ENCODE data around the gene TSPAN4.

TSPAN4 gene

DNA sequence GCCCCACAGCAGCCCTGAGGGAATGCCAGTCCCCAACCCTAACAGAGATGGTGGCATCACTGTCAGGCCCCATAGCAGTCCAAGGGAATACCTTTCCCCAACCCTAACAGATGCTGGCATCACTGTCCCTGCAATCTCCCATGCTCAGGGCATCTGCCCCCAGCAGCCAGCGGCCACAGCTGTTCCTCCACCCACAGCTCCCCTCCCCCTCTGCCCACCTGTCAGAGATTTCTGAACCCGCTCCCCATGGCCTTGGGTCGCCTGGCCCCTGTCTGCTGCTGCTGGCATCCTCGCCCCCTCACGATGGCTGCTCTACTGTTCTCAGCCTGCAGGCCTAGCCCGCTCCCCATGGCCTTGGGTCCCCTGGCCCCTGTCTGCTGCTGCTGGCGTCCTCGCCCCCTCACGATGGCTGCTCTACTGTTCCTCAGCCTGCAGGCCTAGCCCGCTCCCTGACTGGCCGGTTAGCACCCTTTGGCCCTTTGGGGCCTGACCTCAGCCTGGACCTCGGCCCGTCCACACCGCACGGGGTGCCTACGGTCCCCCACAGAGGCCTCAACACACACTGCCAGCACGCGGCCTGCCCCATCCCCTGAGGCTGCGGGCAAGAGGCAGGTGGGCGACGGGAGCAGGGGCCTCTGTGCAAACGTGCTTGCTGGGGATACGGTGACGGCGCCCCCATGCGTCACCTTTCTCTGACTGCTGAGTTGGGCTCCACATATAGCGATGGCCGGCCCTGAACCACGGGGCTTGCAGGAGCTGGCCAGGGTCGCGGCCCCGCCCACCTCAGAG lies 47.2 kb downstream of the TSPAN4 start (continued):
- TF ChIP-seq, protein P1, sequence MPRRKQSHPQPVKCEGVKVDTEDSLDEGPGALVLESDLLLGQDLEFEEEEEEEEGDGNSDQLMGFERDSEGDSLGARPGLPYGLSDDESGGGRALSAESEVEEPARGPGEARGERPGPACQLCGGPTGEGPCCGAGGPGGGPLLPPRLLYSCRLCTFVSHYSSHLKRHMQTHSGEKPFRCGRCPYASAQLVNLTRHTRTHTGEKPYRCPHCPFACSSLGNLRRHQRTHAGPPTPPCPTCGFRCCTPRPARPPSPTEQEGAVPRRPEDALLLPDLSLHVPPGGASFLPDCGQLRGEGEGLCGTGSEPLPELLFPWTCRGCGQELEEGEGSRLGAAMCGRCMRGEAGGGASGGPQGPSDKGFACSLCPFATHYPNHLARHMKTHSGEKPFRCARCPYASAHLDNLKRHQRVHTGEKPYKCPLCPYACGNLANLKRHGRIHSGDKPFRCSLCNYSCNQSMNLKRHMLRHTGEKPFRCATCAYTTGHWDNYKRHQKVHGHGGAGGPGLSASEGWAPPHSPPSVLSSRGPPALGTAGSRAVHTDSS (tag by site-specific recombination; IDR thresholded peaks at IDR 0.05): no peak
- no peak for TF ChIP-seq ZNF132 (tag by site-specific recombination; IDR thresholded peaks at IDR 0.05; ENCODE audit: borderline replicate concordance)
- TF ChIP-seq, protein P2, sequence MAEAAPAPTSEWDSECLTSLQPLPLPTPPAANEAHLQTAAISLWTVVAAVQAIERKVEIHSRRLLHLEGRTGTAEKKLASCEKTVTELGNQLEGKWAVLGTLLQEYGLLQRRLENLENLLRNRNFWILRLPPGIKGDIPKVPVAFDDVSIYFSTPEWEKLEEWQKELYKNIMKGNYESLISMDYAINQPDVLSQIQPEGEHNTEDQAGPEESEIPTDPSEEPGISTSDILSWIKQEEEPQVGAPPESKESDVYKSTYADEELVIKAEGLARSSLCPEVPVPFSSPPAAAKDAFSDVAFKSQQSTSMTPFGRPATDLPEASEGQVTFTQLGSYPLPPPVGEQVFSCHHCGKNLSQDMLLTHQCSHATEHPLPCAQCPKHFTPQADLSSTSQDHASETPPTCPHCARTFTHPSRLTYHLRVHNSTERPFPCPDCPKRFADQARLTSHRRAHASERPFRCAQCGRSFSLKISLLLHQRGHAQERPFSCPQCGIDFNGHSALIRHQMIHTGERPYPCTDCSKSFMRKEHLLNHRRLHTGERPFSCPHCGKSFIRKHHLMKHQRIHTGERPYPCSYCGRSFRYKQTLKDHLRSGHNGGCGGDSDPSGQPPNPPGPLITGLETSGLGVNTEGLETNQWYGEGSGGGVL (tag by site-specific recombination; IDR thresholded peaks at IDR 0.05): no peak

DNA sequence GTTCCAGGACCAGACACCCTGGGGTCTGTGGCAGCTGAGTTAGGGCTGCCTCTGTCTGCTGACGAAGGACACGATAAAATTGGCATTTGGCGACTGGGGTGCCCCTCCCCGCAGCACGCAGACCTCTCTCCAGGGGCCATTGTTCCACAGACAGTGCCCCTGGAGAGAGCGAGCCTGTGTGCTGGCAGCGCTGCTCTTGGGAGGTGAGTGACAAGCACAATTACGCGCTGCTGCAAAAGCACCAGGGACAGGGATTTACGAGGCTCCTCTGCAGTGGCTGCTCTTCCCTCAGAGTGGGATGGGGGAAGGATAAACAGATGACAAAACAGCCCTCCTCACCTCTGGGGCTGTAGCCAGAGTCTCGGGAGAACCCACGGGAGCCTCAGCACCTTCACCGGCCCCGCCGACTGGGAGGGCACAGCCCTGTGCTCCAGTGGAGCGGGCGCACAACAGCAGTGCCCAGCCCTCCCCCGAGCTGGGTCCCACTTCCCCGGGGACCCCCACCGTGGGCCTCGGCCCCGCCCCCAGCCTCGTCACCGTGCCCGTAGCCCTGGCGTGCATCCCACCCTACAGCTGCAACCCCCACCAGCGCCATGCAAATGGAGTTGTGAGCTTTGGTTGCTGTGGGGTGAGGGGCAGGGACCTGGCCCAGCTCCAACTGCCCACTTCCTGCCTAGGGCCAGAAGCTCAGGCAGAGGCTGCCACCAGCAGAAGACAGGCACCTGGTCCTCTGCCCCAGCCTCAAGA lies 48.3 kb downstream of the TSPAN4 start:
- Histone ChIP-seq H3K4me1 (ENCODE audit: control insufficient read depth, insufficient read depth, low read length) (no peaks in the 10 kb centered on the region), H3K27ac (ENCODE audit: extremely low read depth, low read depth, low read length) (no peak overlapping the region), H3K4me3 (ENCODE audit: low read depth, low read length) (no peak overlapping the region), H3K9me3 (ENCODE audit: control insufficient read depth, insufficient read depth, low read depth, low read length) (no peaks in the 10 kb centered on the region), H3K36me3 (ENCODE audit: control insufficient read depth in 2 of 2, insufficient read depth in 1 of 2, low read length in 2 of 2) (peaks cover 0 to 62% of the 10 kb centered on the region in 2 experiments; a peak in 1 of 3 replicates)
- ChIA-PET POLR2A (interaction anchor here (0.6 kb wide), 2 partner anchors 25 to 60 kb away, joined by 4 read pairs; no protein-coding TSS in a partner anchor), CTCF (no interaction called here)
- TF ChIP-seq ZNF785 (tag by site-specific recombination; IDR thresholded peaks at IDR 0.05): no peak
- TF ChIP-seq ZNF514 (tag by site-specific recombination; IDR thresholded peaks at IDR 0.05): no peak
- TF ChIP-seq ZNF544 (tag by site-specific recombination; IDR thresholded peaks at IDR 0.05): no peak
- no peak for TF ChIP-seq ZNF510 (tag by site-specific recombination; IDR thresholded peaks at IDR 0.05; ENCODE audit: insufficient replicate concordance)
- TF ChIP-seq ZNF48 (tag by site-specific recombination; IDR thresholded peaks at IDR 0.05): no peak
- TF ChIP-seq OSR2 (tag by site-specific recombination; IDR thresholded peaks at IDR 0.05): no peak
- no peak for TF ChIP-seq ZNF626 (tag by site-specific recombination; IDR thresholded peaks at IDR 0.05)
- TF ChIP-seq ZNF621 (tag by site-specific recombination; IDR thresholded peaks at IDR 0.05): no peak
- TF ChIP-seq ZSCAN30 (tag by site-specific recombination; IDR thresholded peaks at IDR 0.05): no peak
- TF ChIP-seq TCF7L2 (IDR thresholded peaks at IDR 0.05; ENCODE audit: borderline replicate concordance, low read depth, low read length): no peak
- TF ChIP-seq, protein P3, sequence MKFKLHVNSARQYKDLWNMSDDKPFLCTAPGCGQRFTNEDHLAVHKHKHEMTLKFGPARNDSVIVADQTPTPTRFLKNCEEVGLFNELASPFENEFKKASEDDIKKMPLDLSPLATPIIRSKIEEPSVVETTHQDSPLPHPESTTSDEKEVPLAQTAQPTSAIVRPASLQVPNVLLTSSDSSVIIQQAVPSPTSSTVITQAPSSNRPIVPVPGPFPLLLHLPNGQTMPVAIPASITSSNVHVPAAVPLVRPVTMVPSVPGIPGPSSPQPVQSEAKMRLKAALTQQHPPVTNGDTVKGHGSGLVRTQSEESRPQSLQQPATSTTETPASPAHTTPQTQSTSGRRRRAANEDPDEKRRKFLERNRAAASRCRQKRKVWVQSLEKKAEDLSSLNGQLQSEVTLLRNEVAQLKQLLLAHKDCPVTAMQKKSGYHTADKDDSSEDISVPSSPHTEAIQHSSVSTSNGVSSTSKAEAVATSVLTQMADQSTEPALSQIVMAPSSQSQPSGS (tag by site-specific recombination; IDR thresholded peaks at IDR 0.05; ENCODE audit: low read depth): no peak
- no peak for TF ChIP-seq HOXA7 (CRISPR knock-in tag; IDR thresholded peaks at IDR 0.05; ENCODE audit: borderline replicate concordance)
- TF ChIP-seq ZNF664 (tag by site-specific recombination; IDR thresholded peaks at IDR 0.05): no peak
- TF ChIP-seq KLF9 (tag by site-specific recombination; IDR thresholded peaks at IDR 0.05; ENCODE audit: low read depth): no peak
- no peak for TF ChIP-seq ZNF654 (tag by site-specific recombination; IDR thresholded peaks at IDR 0.05; ENCODE audit: low read depth)
- TF ChIP-seq ZNF341 (tag by site-specific recombination; IDR thresholded peaks at IDR 0.05; ENCODE audit: low read depth): peak; percentile 62
- TF ChIP-seq, protein P4, sequence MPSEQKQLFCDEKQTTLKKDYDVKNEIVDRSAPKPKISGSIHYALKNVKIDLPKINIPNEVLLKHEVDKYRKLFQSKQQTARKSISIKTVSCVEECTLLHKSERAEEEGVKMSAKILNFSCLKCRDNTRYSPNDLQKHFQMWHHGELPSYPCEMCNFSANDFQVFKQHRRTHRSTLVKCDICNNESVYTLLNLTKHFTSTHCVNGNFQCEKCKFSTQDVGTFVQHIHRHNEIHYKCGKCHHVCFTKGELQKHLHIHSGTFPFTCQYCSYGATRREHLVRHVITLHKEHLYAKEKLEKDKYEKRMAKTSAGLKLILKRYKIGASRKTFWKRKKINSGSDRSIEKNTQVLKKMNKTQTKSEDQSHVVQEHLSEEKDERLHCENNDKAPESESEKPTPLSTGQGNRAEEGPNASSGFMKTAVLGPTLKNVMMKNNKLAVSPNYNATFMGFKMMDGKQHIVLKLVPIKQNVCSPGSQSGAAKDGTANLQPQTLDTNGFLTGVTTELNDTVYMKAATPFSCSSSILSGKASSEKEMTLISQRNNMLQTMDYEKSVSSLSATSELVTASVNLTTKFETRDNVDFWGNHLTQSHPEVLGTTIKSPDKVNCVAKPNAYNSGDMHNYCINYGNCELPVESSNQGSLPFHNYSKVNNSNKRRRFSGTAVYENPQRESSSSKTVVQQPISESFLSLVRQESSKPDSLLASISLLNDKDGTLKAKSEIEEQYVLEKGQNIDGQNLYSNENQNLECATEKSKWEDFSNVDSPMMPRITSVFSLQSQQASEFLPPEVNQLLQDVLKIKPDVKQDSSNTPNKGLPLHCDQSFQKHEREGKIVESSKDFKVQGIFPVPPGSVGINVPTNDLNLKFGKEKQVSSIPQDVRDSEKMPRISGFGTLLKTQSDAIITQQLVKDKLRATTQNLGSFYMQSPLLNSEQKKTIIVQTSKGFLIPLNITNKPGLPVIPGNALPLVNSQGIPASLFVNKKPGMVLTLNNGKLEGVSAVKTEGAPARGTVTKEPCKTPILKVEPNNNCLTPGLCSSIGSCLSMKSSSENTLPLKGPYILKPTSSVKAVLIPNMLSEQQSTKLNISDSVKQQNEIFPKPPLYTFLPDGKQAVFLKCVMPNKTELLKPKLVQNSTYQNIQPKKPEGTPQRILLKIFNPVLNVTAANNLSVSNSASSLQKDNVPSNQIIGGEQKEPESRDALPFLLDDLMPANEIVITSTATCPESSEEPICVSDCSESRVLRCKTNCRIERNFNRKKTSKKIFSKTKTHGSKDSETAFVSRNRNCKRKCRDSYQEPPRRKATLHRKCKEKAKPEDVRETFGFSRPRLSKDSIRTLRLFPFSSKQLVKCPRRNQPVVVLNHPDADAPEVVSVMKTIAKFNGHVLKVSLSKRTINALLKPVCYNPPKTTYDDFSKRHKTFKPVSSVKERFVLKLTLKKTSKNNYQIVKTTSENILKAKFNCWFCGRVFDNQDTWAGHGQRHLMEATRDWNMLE (tag by site-specific recombination; conservative IDR thresholded peaks at IDR 0.05; ENCODE audit: low read depth): no peak
- TF ChIP-seq EGR2 (tag by site-specific recombination; IDR thresholded peaks at IDR 0.05; ENCODE audit: low read depth): peak; percentile 25; the same call in 1 of the 2 replicates
- TF ChIP-seq ZNF146 (tag by site-specific recombination; IDR thresholded peaks at IDR 0.05): no peak
- TF ChIP-seq ZNF768 (tag by site-specific recombination; IDR thresholded peaks at IDR 0.05): no peak
- peak; percentile 97 for TF ChIP-seq ZIC2 (tag by site-specific recombination; IDR thresholded peaks at IDR 0.05)
- TF ChIP-seq SETDB1 (IDR thresholded peaks at IDR 0.05; ENCODE audit: insufficient read length, low read length): no peak
- no peak for TF ChIP-seq BCL11B (tag by site-specific recombination; IDR thresholded peaks at IDR 0.05; ENCODE audit: low read depth)

All from HEK293 (cell line).